H1 (cell line): ENCODE data around the gene MESD.

Experiments
- EZH2 ChIP-seq: fragments of 200-600 bp; sonication (generic); IDR thresholded peaks from 2 replicates; pipeline ENCODE4 v1.7.1; 2012; ENCODE audit warnings: low read depth, mild to moderate bottlenecking, moderate library complexity, low read length, inconsistent platforms; ENCODE audit not compliant: severe bottlenecking
- GABPA ChIP-seq: IDR thresholded peaks from 2 replicates; pipeline ENCODE4 v1.6.1; 2011; ENCODE audit warnings: mild to moderate bottlenecking, low read length, moderate library complexity, borderline replicate concordance; ENCODE audit not compliant: insufficient read depth
- GTF2F1 ChIP-seq: IDR thresholded peaks from 2 replicates; pipeline ENCODE4 v1.6.1; 2012; ENCODE audit warnings: low read depth, low read length, improper control_type of control experiment, borderline replicate concordance
- TCF12 ChIP-seq: IDR thresholded peaks from 2 replicates; pipeline ENCODE4 v1.6.1; 2011; ENCODE audit warnings: low read depth, mild to moderate bottlenecking, low read length
- TF ChIP-seq, protein P1 (sequence below), 3 experiments: IDR thresholded peaks; 1 replicate in 2 of 3; 2 replicates in 1 of 3; pipeline versions ENCODE4 v1.5.1 to v1.6.1; 2011; ENCODE audit warnings: low read length in 3 of 3, mild to moderate bottlenecking in 3 of 3, inconsistent platforms in 2 of 3, low read depth in 1 of 3, moderate library complexity in 1 of 3; ENCODE audit not compliant: insufficient read depth in 1 of 3; ENCODE audit errors: control extremely low read depth in 1 of 3

DNA sequence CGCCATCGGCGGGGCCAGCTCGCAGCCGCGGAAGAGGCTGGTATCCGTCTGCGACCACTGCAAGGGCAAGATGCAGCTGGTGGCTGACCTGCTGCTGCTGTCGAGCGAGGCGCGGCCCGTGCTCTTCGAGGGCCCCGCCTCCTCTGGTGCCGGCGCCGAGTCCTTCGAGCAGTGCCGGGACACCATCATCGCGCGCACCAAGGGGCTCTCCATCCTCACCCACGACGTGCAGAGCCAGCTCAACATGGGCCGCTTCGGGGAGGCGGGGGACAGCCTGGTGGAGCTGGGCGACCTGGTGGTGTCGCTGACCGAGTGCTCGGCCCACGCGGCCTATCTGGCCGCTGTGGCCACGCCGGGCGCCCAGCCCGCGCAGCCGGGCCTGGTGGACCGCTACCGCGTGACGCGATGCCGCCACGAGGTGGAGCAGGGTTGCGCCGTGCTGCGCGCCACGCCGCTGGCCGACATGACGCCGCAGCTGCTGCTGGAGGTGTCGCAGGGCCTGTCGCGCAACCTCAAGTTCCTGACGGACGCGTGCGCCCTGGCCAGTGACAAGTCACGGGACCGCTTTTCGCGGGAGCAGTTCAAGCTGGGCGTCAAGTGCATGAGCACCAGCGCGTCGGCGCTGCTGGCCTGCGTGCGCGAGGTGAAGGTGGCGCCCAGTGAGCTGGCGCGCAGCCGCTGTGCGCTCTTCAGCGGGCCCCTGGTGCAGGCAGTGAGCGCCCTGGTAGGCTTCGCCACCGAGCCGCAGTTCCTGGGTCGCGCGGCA lies 12.9 kb upstream of the MESD start:
- TF ChIP-seq, protein P1, sequence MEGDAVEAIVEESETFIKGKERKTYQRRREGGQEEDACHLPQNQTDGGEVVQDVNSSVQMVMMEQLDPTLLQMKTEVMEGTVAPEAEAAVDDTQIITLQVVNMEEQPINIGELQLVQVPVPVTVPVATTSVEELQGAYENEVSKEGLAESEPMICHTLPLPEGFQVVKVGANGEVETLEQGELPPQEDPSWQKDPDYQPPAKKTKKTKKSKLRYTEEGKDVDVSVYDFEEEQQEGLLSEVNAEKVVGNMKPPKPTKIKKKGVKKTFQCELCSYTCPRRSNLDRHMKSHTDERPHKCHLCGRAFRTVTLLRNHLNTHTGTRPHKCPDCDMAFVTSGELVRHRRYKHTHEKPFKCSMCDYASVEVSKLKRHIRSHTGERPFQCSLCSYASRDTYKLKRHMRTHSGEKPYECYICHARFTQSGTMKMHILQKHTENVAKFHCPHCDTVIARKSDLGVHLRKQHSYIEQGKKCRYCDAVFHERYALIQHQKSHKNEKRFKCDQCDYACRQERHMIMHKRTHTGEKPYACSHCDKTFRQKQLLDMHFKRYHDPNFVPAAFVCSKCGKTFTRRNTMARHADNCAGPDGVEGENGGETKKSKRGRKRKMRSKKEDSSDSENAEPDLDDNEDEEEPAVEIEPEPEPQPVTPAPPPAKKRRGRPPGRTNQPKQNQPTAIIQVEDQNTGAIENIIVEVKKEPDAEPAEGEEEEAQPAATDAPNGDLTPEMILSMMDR (IDR thresholded peaks at IDR 0.05; ENCODE audit: control extremely low read depth in 1 of 3, insufficient read depth in 1 of 3, low read depth in 1 of 3, low read length in 3 of 3), result peak in 1 of 3 experiments; percentile 27; a peak in 1 of 4 replicates
- TF ChIP-seq GABPA (peak; percentile 6; the same call in 1 of the 2 replicates), GTF2F1 (no peak), EZH2 (no peak), TCF12 (no peak)
